ENCODE results near the gene MICALL1.

- TF ChIP-seq, protein P1, sequence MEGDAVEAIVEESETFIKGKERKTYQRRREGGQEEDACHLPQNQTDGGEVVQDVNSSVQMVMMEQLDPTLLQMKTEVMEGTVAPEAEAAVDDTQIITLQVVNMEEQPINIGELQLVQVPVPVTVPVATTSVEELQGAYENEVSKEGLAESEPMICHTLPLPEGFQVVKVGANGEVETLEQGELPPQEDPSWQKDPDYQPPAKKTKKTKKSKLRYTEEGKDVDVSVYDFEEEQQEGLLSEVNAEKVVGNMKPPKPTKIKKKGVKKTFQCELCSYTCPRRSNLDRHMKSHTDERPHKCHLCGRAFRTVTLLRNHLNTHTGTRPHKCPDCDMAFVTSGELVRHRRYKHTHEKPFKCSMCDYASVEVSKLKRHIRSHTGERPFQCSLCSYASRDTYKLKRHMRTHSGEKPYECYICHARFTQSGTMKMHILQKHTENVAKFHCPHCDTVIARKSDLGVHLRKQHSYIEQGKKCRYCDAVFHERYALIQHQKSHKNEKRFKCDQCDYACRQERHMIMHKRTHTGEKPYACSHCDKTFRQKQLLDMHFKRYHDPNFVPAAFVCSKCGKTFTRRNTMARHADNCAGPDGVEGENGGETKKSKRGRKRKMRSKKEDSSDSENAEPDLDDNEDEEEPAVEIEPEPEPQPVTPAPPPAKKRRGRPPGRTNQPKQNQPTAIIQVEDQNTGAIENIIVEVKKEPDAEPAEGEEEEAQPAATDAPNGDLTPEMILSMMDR (IDR thresholded peaks at IDR 0.05): no peak
- TF ChIP-seq EP300 (IDR thresholded peaks at IDR 0.05): no peak
Observed at GRCh38 chr22:37913233-37913721, 7.2 kb downstream of the MICALL1 start.

Measured in sigmoid colon (tissue), 4 donors.